Endothelial cell of umbilical vein (primary cell): ENCODE results near the gene EME2. TPM values are rescaled to one million over a fixed set of nuclear protein-coding genes. Genes with fewer than 3 reads are reported as not detected.

Experiments
- BruUV-seq: library from RNA; stranded (reverse); fragments of 400-500 nt; replicated peaks from 2 replicates; lab custom pipeline; 2021; lab: Mats Ljungman, UMichigan
- CTCF ChIA-PET: fragments of 300-600, 350-600 bp; sonication (Branson Sonifier 250); formaldehyde crosslinking; loops from one replicate; lab custom pipeline; 2021; ENCODE audit warnings: antibody characterized with exemption, inconsistent platforms; lab: Charles Lee
- POLR2A ChIA-PET: fragments of 300-600, 350-600 bp; sonication (Branson Sonifier 250); formaldehyde crosslinking; loops from one replicate; lab custom pipeline; 2021; ENCODE audit warnings: antibody characterized with exemption, inconsistent platforms; lab: Charles Lee
- DNase-seq: peaks from one replicate; pipeline ENCODE4 v3.0.0-alpha.2; 2011; ENCODE audit warnings: low read depth, low spot score
- FAIRE-seq: peaks from 2 replicates; lab custom pipeline; 2011; peaks lifted over from hg19 to GRCh38; lab: Jason Lieb, UNC
- H2AFZ ChIP-seq: 2 replicates; pipeline ENCODE4 v1.6.0; 2012; ENCODE audit warnings: low read depth, low read length, control low read depth, inconsistent platforms
- H3K27ac ChIP-seq: 2 replicates; pipeline ENCODE4 v1.5.1; 2011; ENCODE audit warnings: low read depth, mild to moderate bottlenecking, control low read depth, low read length, moderate library complexity; ENCODE audit not compliant: insufficient read depth
- H3K27me3 ChIP-seq, 2 experiments: 2 replicates each; pipeline versions ENCODE4 v1.6.0 to v1.6.1; 2011; ENCODE audit warnings: low read length in 2 of 2, mixed read lengths in 1 of 2; ENCODE audit not compliant: control insufficient read depth in 2 of 2, insufficient read depth in 2 of 2
- H3K36me3 ChIP-seq, 2 experiments: 2 replicates in 1 of 2; 3 replicates in 1 of 2; pipeline ENCODE4 v1.5.1; 2011; ENCODE audit warnings: low read length in 2 of 2, mild to moderate bottlenecking in 1 of 2, moderate library complexity in 1 of 2; ENCODE audit not compliant: control insufficient read depth in 2 of 2, insufficient read depth in 2 of 2; ENCODE audit errors: extremely low read depth in 1 of 2
- H3K4me1 ChIP-seq: 3 replicates; pipeline ENCODE4 v1.5.1; 2011; ENCODE audit warnings: mild to moderate bottlenecking, low read length; ENCODE audit not compliant: control insufficient read depth, insufficient read depth; ENCODE audit errors: extremely low read depth
- H3K4me2 ChIP-seq: 2 replicates; pipeline ENCODE4 v1.6.1; 2011; ENCODE audit warnings: low read length, control low read depth, mixed read lengths; ENCODE audit not compliant: insufficient read depth
- H3K4me3 ChIP-seq, 3 experiments: fragments of 200-600 bp in 1 of 3; sonication (generic), shearing (Covaris generic) in 1 of 3; replicated peaks in 1 of 3; 2 replicates each; pipeline ENCODE4 v1.5.1; 2011 to 2016; ENCODE audit warnings: control low read depth in 3 of 3, low read length in 3 of 3, mild to moderate bottlenecking in 2 of 3, inconsistent platforms in 1 of 3, low read depth in 1 of 3, moderate library complexity in 1 of 3; ENCODE audit not compliant: insufficient read depth in 1 of 3
- H3K79me2 ChIP-seq: 2 replicates; pipeline ENCODE4 v1.6.0; 2012; ENCODE audit warnings: low read length, inconsistent platforms; ENCODE audit not compliant: control insufficient read depth, insufficient read depth
- H3K9ac ChIP-seq: replicated peaks from 2 replicates; pipeline ENCODE3; 2011; ENCODE audit warnings: low read length, control low read depth; ENCODE audit not compliant: insufficient read depth; ENCODE audit errors: extremely low read depth
- H3K9me1 ChIP-seq: replicated peaks from 3 replicates; pipeline ENCODE4 v1.6.0; 2011; ENCODE audit warnings: mild to moderate bottlenecking, low read length; ENCODE audit not compliant: control insufficient read depth, insufficient read depth; ENCODE audit errors: extremely low read depth
- H3K9me3 ChIP-seq: replicated peaks from 2 replicates; pipeline ENCODE4 v1.5.1; 2012; ENCODE audit warnings: low read length, inconsistent platforms; ENCODE audit not compliant: control insufficient read depth, insufficient read depth
- H4K20me1 ChIP-seq: replicated peaks from 2 replicates; pipeline ENCODE3; 2011; ENCODE audit warnings: mild to moderate bottlenecking, low read length; ENCODE audit not compliant: control insufficient read depth, insufficient read depth; ENCODE audit errors: extremely low read depth
- EZH2 ChIP-seq: IDR thresholded peaks from 2 replicates; pipeline ENCODE4 v1.6.1; 2012; ENCODE audit warnings: borderline replicate concordance, low read depth, mild to moderate bottlenecking, moderate library complexity, low read length, inconsistent platforms; ENCODE audit not compliant: severe bottlenecking
- GATA2 ChIP-seq: IDR thresholded peaks from 2 replicates; pipeline ENCODE4 v1.7.0; 2011; ENCODE audit warnings: low read depth, mild to moderate bottlenecking, moderate library complexity, mixed read lengths, low read length; ENCODE audit not compliant: insufficient read length, insufficient read depth
- MAX ChIP-seq: IDR thresholded peaks from 2 replicates; pipeline ENCODE4 v1.6.1; 2011; ENCODE audit not compliant: insufficient read depth, insufficient read length
- dilution Hi-C: fragments of 300-500 bp; cut with MboI; formaldehyde crosslinking; loops from one replicate; pipeline ENCODE4 v1.15.0; 2019; ENCODE audit warnings: low sequenced_read_pairs; ENCODE audit not compliant: extremely low pct_ligation_motif_present
- intact Hi-C: fragments of 100-400 bp; cut with micrococcal nuclease; formaldehyde crosslinking; loops from one replicate; pipeline ENCODE4 v1.10.0; 2022
- polyA plus RNA-seq, 4 experiments: library from polyadenylated mRNA; depleted of rRNA in 3 of 4; stranded (reverse) in 3 of 4; unstranded in 1 of 4; fragments of >200 nt; gene quantifications; 2 replicates each; pipeline versions ENCODE4 v1.2.1 to v1.2.3, GENCODE V29; 2011 to 2012; ENCODE audit warnings: missing spikeins in 1 of 4
- total RNA-seq: library from RNA; stranded (reverse); gene quantifications from 2 replicates; pipeline ENCODE4 v1.2.3, GENCODE V29; 2021
- TF ChIP-seq, protein P1 (sequence below), 2 donors: IDR thresholded peaks; 1 replicate in 1 of 2; 2 replicates in 1 of 2; pipeline ENCODE4 v1.5.1; 2011; ENCODE audit warnings: low read length in 2 of 2, mild to moderate bottlenecking in 2 of 2, moderate library complexity in 2 of 2, control low read depth in 1 of 2, inconsistent platforms in 1 of 2, low read depth in 1 of 2; ENCODE audit not compliant: insufficient read depth in 1 of 2; ENCODE audit errors: extremely low read depth in 1 of 2

The EME2 gene
- total and polyA plus RNA-seq, 2 donors (not counting 3 experiments of a cell fraction or from before 2014, with no cell fraction given): 9.7 to 21.4 TPM

- Histone ChIP-seq H3K9ac (no peak overlapping the region), H3K4me2 (no peak overlapping the region), H3K9me3 (no peaks in the 10 kb centered on the region), H3K4me3 (no peak overlapping the region), H4K20me1 (no peaks in the 10 kb centered on the region), H2AFZ (no peak overlapping the region), H3K27ac (no peak overlapping the region), H3K27me3 (no peaks in the 10 kb centered on the region), H3K36me3 (peaks cover 4 to 28% of the 10 kb centered on the region in 2 experiments), H3K4me1 (peaks cover 9% of the 10 kb centered on the region), H3K9me1 (no peaks in the 10 kb centered on the region), H3K79me2 (peaks cover 29% of the 10 kb centered on the region)
- dilution Hi-C loops (no loop called here), intact Hi-C loops (no loop called here)
- FAIRE-seq (peak; percentile 80), DNase-seq (peak; percentile 60)
- POLR2A ChIA-PET: interaction anchor here (0.6 kb wide), 1 partner anchor 112 kb away, joined by 5 read pairs; no protein-coding TSS in a partner anchor
- CTCF ChIA-PET: interaction anchor here (1.0 to 1.7 kb wide), 16 partner anchors 9 to 294 kb away, joined by 3 to 12 read pairs (median 4); partner anchors contain the start of genes NUBP2 and SPSB3
- BruUV-seq: no TSS peak
- TF ChIP-seq EZH2: no peak
- no peak for TF ChIP-seq MAX
- TF ChIP-seq, protein P1, sequence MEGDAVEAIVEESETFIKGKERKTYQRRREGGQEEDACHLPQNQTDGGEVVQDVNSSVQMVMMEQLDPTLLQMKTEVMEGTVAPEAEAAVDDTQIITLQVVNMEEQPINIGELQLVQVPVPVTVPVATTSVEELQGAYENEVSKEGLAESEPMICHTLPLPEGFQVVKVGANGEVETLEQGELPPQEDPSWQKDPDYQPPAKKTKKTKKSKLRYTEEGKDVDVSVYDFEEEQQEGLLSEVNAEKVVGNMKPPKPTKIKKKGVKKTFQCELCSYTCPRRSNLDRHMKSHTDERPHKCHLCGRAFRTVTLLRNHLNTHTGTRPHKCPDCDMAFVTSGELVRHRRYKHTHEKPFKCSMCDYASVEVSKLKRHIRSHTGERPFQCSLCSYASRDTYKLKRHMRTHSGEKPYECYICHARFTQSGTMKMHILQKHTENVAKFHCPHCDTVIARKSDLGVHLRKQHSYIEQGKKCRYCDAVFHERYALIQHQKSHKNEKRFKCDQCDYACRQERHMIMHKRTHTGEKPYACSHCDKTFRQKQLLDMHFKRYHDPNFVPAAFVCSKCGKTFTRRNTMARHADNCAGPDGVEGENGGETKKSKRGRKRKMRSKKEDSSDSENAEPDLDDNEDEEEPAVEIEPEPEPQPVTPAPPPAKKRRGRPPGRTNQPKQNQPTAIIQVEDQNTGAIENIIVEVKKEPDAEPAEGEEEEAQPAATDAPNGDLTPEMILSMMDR (IDR thresholded peaks at IDR 0.05; ENCODE audit: extremely low read depth in 1 of 2, insufficient read depth in 1 of 2, low read depth in 1 of 2, low read length in 2 of 2): peak; percentile 69 to 70
- no peak for TF ChIP-seq GATA2
Observed at GRCh38 chr16:1723450-1724147, 49.0 kb upstream of the EME2 start.
